ENCODE results near the gene KPTN.

The KPTN gene

GRCh38 chr19:47507924-47508553 lies 24.0 kb upstream of the KPTN start:
- DNase-seq, result no peak

GRCh38 chr19:47507012-47507411 lies 23.0 kb upstream of the KPTN start:
- no peak for DNase-seq

GRCh38 chr19:47506459-47506858 lies 22.4 kb upstream of the KPTN start:
- DNase-seq, result no peak

- DNase-seq, result no peak
Observed at GRCh38 chr19:47505506-47505905, 21.5 kb upstream of the KPTN start.

DNA sequence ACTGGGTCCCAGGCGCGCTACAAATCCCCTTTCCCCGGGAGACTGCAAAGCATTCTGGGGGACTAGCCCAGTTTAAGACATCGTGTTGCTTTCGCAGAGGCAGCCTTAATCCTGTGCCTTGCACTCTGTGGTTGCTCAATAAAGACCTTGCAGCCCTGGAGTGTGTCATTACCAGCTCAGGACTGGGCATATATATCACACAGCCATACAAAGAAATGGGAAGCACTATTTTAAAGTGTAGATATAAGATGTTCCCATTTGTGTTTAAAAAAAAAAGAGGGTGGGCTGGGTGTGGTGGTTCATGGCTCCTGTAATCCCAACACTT lies 19.8 kb upstream of the KPTN start:
- DNase-seq, result no peak

- no peak for DNase-seq
Observed at GRCh38 chr19:47503130-47503825, 19.3 kb upstream of the KPTN start.

GRCh38 chr19:47499863-47500830 lies 16.1 kb upstream of the KPTN start:
- DNase-seq, result no peak

- no peak for DNase-seq
Observed at GRCh38 chr19:47499371-47499770, 15.4 kb upstream of the KPTN start.

DNA sequence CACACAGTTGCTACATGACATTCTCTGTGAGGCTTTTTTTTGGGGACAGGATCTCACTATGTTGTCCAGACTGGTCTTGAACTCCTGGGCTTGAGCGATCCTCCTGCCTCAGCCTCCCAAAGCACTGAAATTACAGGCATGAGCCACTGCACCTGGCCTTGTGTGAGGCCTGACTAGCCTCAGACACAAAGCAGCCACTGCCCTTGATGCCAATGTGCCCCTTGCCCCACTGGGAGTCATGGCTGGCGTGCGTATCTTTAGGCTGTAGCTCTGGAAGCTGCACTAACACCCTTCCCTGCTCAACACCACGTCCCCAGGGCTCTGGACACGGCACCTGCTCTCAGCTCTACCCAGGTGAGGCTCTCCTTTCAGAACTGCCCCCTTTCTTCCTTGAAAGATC lies 14.5 kb upstream of the KPTN start:
- DNase-seq, result no peak

DNA sequence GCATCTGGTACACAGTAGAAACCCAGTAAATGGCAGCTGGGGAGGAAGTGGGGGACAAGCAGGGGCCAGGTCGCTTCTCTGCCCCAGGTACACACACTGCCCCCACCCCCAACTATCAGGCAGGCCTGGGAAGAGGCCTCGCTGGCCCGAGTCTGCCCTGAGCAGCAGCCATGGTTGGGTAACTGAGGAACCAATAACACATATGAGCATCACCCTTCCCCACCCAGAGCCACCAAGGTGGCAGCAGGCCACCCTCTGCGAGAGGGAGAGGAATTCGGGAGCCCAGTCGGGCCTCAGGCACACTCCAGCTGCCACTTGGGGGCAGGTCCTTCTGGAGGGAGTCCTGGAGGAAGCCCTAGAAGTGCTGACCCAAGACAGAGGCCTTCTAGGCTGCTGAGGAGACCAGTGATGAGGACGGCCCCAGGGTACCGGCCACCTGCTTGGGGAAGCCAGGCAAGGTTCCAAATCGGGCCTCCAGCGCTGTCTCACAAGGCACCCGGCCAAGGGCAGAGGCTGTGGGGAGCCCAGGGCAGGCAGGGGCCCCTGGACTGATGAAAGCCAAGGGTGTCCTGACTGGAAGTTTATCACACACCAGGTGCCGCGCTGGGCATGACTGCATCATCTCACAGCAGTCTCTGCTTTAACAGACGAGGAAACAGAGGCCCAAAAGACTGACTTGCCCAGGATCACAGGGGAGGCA lies 14.0 kb upstream of the KPTN start:
- no peak for DNase-seq

DNA sequence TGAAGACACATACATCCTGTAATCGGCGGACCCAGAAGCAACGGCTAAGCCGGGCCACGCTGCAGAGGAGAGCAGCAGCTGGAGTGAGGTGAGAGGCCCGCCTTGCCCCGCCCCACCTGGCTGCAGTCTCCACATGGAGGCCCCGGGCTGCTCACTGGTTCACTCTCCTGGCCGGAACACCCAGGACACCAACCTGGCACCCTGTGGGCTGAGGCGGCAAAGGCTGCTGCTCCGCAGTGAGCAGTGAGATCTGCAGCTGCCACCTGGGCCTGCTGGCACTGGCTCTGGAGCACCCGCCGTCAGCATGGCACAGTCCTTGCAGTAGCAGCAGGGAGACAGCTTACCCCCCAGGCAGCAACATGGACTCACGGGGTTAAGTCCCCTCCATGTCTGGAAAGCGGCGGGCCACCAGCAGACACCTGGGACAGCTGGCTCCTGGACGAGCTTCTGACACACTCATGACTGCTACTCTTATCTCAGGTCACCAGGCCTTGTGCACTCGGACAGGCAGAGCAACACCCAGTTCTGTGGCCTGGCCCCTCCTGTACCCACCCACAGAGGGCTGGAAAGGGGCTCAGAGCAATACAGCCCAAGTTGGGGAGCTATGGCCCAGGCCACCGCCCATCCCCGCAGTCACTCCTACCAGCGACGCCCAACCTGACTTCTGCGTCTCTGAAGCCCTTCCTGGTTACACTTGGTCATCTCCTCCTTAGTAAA lies 13.2 kb upstream of the KPTN start:
- peak; percentile 32 for DNase-seq

DNA sequence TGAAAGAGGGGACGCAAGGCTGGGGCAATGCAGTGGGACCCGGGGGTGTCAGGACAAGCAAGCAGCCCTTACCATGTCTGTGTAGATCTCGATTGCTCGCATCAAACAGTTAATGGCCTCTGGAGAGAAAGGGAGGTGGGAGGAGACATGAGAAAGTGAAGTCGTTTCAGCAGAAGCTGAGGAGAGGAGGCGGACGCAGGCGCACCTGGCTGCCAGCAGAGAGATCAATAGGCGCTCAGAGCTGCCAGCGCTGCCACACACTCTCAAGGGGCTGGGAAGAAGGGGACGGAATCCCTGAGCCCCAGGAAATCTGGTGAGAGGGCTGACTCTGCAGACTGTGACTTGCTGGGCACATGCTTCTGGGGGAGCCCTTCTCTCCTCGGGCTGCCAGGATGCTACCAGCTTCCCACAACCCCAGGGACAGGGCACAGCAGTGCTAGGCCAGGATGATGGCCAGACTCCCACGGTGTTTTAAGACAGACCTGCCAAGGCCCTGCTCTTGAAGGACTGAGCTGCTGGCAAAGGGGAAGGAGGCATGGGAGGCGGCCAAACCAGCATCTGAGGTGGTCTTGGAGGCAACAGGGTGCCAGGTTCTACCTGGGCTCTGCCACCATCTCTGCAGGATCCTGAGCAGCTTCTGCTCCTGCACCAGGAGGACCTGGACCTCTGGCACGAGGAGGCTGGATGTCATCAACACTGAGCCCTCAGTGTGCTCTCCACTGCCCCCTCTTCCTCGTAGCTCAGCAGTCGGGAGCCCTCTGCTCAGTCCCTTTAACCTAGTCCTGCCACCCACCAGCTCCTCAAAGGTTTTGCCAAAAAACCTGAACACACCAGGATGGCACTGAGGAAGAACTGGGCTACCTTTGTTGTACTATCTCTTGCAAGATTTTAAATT lies 11.7 kb upstream of the KPTN start:
- DNase-seq, result peak; percentile 43

GRCh38 chr19:47494729-47495128 lies 10.7 kb upstream of the KPTN start:
- DNase-seq, result peak; percentile 9

DNA sequence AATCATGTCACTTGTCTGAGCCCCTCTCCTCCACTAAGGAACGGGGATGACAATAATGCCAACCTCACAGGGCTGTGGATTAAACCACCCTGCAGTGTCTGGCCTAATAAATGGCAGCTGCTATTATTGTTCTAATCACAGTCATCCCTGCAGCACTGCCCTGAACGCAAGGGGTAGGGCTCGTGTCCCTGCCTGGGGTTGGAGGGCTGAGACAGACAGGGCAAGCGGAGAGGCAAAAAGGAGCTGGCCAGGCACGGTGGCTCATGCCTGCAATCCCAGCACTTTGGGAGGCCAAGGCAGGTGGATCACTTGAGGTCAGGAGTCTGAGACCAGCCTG lies 10.2 kb upstream of the KPTN start:
- no peak for DNase-seq

GRCh38 chr19:47493378-47494210 lies 9.6 kb upstream of the KPTN start:
- no peak for DNase-seq

DNA sequence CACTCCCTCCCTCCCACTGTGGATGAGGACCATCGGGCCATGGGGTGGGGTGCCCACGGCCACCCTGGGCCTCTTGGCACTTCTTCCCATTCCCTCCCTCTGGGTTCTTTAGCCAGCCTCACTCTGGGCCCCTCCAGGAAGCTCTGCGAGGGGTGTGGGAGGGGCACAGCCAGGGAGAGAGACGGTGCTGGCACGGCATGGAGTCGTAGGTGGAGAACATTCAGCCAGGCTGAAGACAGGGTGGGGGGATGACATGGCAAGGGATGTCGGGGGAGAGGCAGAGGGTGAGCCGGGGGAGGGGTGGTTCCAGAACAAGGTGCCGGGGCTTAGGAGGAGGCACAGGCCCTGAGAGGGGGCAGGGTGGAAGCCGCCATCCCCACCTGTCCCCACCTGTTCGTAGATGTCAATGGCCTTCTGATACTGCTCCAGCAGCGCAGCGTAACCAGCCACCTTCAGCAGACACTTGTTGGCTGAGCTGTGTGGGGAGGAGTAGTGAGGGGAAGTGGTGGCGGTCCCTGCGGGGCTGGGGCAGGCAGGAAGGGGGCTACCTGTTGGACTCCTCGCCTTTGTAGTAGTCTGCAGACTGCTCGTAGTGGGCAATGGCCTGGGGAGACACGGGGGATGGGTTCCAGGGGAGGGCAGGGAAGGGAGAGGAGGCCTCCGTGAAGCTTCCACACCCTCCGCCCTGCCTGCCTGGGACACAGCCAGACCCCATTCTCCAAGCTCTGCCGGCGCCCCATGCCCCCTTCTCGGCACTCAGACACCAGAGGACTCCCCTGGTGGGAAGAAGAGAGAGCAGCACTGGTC lies 8.8 kb upstream of the KPTN start:
- no peak for DNase-seq

GRCh38 chr19:47492137-47492533 lies 8.1 kb upstream of the KPTN start:
- no peak for DNase-seq

DNA sequence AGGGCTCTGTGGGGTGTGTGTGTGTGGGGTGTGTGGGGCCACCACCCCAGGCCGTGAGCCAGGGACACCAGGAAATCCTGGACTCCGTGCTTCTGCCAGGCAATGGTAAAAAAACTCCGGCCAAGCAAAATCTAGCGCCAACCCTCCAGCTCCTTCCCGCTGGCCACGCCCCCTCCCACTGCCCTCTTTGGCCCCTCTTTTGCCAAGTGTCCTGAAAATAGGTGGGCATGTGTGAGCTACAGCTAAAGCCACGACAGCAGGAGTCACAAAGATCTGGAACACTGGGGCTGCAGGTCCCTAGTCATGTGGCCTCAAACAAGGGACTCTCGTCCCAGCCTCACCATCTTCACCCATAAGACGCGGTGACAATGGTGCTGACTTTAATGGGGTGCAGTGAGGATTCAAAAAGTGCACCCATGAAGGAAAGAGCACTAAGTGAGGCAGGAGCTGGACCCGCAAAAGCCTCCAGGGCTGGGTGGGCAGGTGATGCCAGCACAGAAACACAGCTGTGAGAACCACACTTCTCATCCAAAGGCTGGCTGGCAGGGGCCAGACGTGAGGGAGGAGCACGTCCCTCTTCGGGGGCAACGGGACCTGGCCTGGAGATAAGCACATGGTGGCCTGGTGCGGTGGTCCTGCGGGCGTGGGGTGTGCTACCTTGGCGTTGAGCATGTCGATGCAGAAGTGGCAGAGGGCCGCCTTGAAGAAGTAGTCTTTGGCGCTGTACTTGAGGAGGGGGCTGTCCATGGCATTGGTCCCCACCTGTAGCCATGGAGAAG lies 7.5 kb upstream of the KPTN start:
- no peak for DNase-seq

- DNase-seq, result no peak
Observed at GRCh38 chr19:47490847-47491246, 6.8 kb upstream of the KPTN start.
